Measurements from ENCODE around the gene CRCP.
"Not testable (repeated sequence)": the region's sequence is repeated elsewhere in the genome, so short reads cannot be mapped to it uniquely, and the experiment has no call there.

Gene CRCP

GRCh38 chr7:66162622-66163021 is 48.0 kb downstream of the CRCP start:
- no peak for DNase-seq

- no peak for DNase-seq
Observed at GRCh38 chr7:66163186-66163610, 48.6 kb downstream of the CRCP start.

GRCh38 chr7:66164356-66164755 is 49.7 kb downstream of the CRCP start:
- no peak for DNase-seq

GRCh38 chr7:66167773-66168387 is 53.2 kb downstream of the CRCP start:
- DNase-seq = no peak

GRCh38 chr7:66169616-66170015 is 55.0 kb downstream of the CRCP start:
- no peak for DNase-seq

GRCh38 chr7:66170309-66171231 is 55.9 kb downstream of the CRCP start:
- DNase-seq = no peak

- not testable (repeated sequence) for DNase-seq
Observed at GRCh38 chr7:66172536-66173401, 58.1 kb downstream of the CRCP start.

GRCh38 chr7:66173856-66174255 is 59.2 kb downstream of the CRCP start:
- DNase-seq = no peak

- DNase-seq = not testable (repeated sequence)
Observed at GRCh38 chr7:66175006-66175405, 60.4 kb downstream of the CRCP start.

- no peak for DNase-seq
Observed at GRCh38 chr7:66176914-66177313, 62.3 kb downstream of the CRCP start.

- no peak for DNase-seq
Observed at GRCh38 chr7:66178258-66178657, 63.6 kb downstream of the CRCP start.

- DNase-seq = no peak
Observed at GRCh38 chr7:66181329-66181728, 66.7 kb downstream of the CRCP start.

- no peak for DNase-seq
Observed at GRCh38 chr7:66181845-66182244, 67.2 kb downstream of the CRCP start.

- DNase-seq = no peak
Observed at GRCh38 chr7:66182920-66183319, 68.3 kb downstream of the CRCP start.

- DNase-seq = no peak
Observed at GRCh38 chr7:66183700-66184099, 69.1 kb downstream of the CRCP start.

GRCh38 chr7:66185680-66186187 is 71.1 kb downstream of the CRCP start:
- DNase-seq = no peak

GRCh38 chr7:66186991-66187390 is 72.3 kb downstream of the CRCP start:
- DNase-seq = no peak

GRCh38 chr7:66187905-66188304 is 73.3 kb downstream of the CRCP start:
- no peak for DNase-seq

- no peak for DNase-seq
Observed at GRCh38 chr7:66188645-66189044, 74.0 kb downstream of the CRCP start.

GRCh38 chr7:66189695-66190503 is 75.3 kb downstream of the CRCP start:
- no peak for DNase-seq

GRCh38 chr7:66190504-66190857 is 75.8 kb downstream of the CRCP start:
- DNase-seq = no peak

- DNase-seq = no peak
Observed at GRCh38 chr7:66193146-66193725, 78.6 kb downstream of the CRCP start.

All from stimulated activated CD4-positive, alpha-beta T cell treated with anti-CD3 and anti-CD28 coated beads, Interleukin-1b, Interleukin-23, amount 100 ng/mL, for 48 hours (primary cell).